Measurements from ENCODE around the gene SCYGR7. TPM values are rescaled to one million over a fixed set of nuclear protein-coding genes. Genes with fewer than 3 reads are reported as not detected.
"Not testable (repeated sequence)": the region's sequence is repeated elsewhere in the genome, so short reads cannot be mapped to it uniquely, and the experiment has no call there.

Gene SCYGR7
- total RNA-seq, 1 donor from 2014 or later, result not detected

GRCh38 chr2:227713291-227713690 is 14.8 kb upstream of the SCYGR7 start:
- H3K36me3 Mint-ChIP-seq (ENCODE audit: low read depth), result no peaks in the 10 kb centered on the region
- DNase-seq (ENCODE audit: low spot score), result no peak
- no peaks in the 10 kb centered on the region for H3K9me3 Mint-ChIP-seq (ENCODE audit: low read depth)
- TF ChIP-seq, protein P1, sequence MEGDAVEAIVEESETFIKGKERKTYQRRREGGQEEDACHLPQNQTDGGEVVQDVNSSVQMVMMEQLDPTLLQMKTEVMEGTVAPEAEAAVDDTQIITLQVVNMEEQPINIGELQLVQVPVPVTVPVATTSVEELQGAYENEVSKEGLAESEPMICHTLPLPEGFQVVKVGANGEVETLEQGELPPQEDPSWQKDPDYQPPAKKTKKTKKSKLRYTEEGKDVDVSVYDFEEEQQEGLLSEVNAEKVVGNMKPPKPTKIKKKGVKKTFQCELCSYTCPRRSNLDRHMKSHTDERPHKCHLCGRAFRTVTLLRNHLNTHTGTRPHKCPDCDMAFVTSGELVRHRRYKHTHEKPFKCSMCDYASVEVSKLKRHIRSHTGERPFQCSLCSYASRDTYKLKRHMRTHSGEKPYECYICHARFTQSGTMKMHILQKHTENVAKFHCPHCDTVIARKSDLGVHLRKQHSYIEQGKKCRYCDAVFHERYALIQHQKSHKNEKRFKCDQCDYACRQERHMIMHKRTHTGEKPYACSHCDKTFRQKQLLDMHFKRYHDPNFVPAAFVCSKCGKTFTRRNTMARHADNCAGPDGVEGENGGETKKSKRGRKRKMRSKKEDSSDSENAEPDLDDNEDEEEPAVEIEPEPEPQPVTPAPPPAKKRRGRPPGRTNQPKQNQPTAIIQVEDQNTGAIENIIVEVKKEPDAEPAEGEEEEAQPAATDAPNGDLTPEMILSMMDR (IDR thresholded peaks at IDR 0.05), result no peak
- no peak overlapping the region for H3K27ac Mint-ChIP-seq (ENCODE audit: unreplicated experiment)
- H3K4me1 Mint-ChIP-seq (ENCODE audit: low read depth), result peaks cover 8% of the 10 kb centered on the region
- H3K4me3 Mint-ChIP-seq (ENCODE audit: unreplicated experiment), result no peak overlapping the region
- H3K27me3 Mint-ChIP-seq (ENCODE audit: low read depth), result peaks cover 24% of the 10 kb centered on the region

DNA sequence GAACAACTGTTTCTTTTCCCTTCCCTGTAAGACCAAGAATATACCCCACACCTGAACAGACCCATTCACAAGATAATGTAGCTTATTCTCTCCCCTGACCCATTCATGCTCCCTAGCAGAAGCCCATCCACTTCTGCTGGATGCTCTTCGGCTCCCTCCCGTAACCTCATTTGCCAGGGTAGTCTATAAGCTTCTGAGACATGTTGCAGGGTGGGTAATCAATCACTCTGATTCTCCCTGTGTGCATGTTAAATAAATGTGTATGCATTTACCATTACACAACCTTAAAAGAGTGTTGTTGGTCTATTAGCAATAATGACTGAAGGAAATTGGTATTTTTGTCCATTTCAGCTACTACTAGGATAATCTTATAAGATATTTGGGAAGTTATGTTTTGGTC is 11.6 kb upstream of the SCYGR7 start:
- peaks cover 8% of the 10 kb centered on the region for H3K4me1 Mint-ChIP-seq (ENCODE audit: low read depth)
- DNase-seq (ENCODE audit: low spot score), result no peak
- no peaks in the 10 kb centered on the region for H3K9me3 Mint-ChIP-seq (ENCODE audit: low read depth)
- H3K27me3 Mint-ChIP-seq (ENCODE audit: low read depth), result peaks cover 18% of the 10 kb centered on the region
- no peaks in the 10 kb centered on the region for H3K36me3 Mint-ChIP-seq (ENCODE audit: low read depth)
- no peak overlapping the region for H3K4me3 Mint-ChIP-seq (ENCODE audit: unreplicated experiment)
- TF ChIP-seq, protein P1 (IDR thresholded peaks at IDR 0.05), result no peak
- no peak overlapping the region for H3K27ac Mint-ChIP-seq (ENCODE audit: unreplicated experiment)

GRCh38 chr2:227717687-227718567 is 10.2 kb upstream of the SCYGR7 start, which contains the start of gene SLC19A3:
TSS of gene SLC19A3 (minus strand) at chr2:227718028. CDS start at chr2:227702318, 15,710 bp downstream.
- Mint-ChIP-seq H3K36me3 (ENCODE audit: low read depth) (no peaks in the 10 kb centered on the region), H3K4me3 (ENCODE audit: unreplicated experiment) (peak within 1 kb of the TSS; percentile 70), H3K9me3 (ENCODE audit: low read depth) (no peaks in the 10 kb centered on the region), H3K4me1 (ENCODE audit: low read depth) (peaks cover 8% of the 10 kb centered on the region), H3K27me3 (ENCODE audit: low read depth) (peaks cover 22% of the 10 kb centered on the region), H3K27ac (ENCODE audit: unreplicated experiment) (no peak within 1 kb of the TSS)
- DNase-seq (ENCODE audit: low spot score), result no peak
- TF ChIP-seq, protein P1 (IDR thresholded peaks at IDR 0.05), result no peak

- Mint-ChIP-seq H3K27me3 (ENCODE audit: low read depth) (peaks cover 22% of the 10 kb centered on the region), H3K4me1 (ENCODE audit: low read depth) (peaks cover 8% of the 10 kb centered on the region), H3K27ac (ENCODE audit: unreplicated experiment) (no peak overlapping the region), H3K9me3 (ENCODE audit: low read depth) (no peaks in the 10 kb centered on the region), H3K4me3 (ENCODE audit: unreplicated experiment) (no peak overlapping the region), H3K36me3 (ENCODE audit: low read depth) (no peaks in the 10 kb centered on the region)
- TF ChIP-seq, protein P1 (IDR thresholded peaks at IDR 0.05), result no peak
- DNase-seq (ENCODE audit: low spot score), result no peak
Observed at GRCh38 chr2:227719641-227720040, 8.5 kb upstream of the SCYGR7 start.

DNA sequence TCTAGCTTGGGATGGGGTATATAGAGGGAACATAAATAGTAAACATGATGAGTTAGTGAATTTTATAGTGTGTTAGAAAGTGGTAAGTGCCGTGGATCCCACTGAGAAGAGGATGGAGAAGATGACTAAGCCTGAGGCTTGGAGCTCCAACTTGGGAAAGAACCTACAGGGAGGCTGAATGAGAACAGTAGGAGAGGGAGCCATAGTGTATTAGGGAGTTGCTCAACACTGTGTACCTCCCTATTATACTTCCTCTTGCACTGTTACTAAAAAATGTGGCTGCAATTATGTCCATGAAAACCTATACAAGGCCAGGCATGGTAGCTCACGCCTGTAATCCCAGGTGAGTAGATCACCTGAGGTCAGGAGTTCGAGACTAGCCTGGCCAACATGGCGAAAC is 7.5 kb upstream of the SCYGR7 start:
- H3K4me3 Mint-ChIP-seq (ENCODE audit: unreplicated experiment), result no peak overlapping the region
- DNase-seq (ENCODE audit: low spot score), result no peak
- no peak overlapping the region for H3K27ac Mint-ChIP-seq (ENCODE audit: unreplicated experiment)
- H3K4me1 Mint-ChIP-seq (ENCODE audit: low read depth), result peaks cover 8% of the 10 kb centered on the region
- TF ChIP-seq, protein P1 (IDR thresholded peaks at IDR 0.05), result no peak
- H3K27me3 Mint-ChIP-seq (ENCODE audit: low read depth), result peaks cover 26% of the 10 kb centered on the region
- no peaks in the 10 kb centered on the region for H3K36me3 Mint-ChIP-seq (ENCODE audit: low read depth)
- no peaks in the 10 kb centered on the region for H3K9me3 Mint-ChIP-seq (ENCODE audit: low read depth)

DNA sequence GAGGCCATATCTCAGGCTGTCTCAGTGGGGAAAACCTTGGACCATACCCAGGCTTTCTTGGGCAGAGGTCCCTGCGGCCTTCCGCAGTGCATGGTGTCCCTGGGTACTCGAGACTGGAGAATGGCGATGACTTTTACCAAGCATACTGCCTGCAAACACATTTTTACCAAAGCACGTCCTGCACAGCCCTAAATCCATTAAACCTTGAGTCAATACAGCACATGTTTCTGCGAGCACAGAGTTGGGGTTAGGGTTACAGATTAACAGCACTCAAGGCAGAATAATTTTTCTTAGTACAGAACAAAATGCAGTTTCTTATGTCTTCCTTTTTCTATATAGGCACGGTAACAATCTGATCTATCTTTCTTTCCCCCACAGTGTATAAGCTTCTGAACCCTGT is 5.3 kb upstream of the SCYGR7 start:
- H3K4me3 Mint-ChIP-seq (ENCODE audit: unreplicated experiment); H3K36me3 Mint-ChIP-seq (ENCODE audit: low read depth); H3K27ac Mint-ChIP-seq (ENCODE audit: unreplicated experiment): not testable (repeated sequence)

More for the DNA sequence above, 5.3 kb upstream of the SCYGR7 start:
- H3K4me1 Mint-ChIP-seq (ENCODE audit: low read depth); H3K9me3 Mint-ChIP-seq (ENCODE audit: low read depth); DNase-seq (ENCODE audit: low spot score): not testable (repeated sequence)
- H3K27me3 Mint-ChIP-seq (ENCODE audit: low read depth), result peaks cover 19% of the 10 kb centered on the region
